ENCODE measurements around the gene SUN5. TPM values are rescaled to one million over a fixed set of nuclear protein-coding genes. Genes with fewer than 3 reads are reported as not detected.
"Not testable (repeated sequence)": the region's sequence is repeated elsewhere in the genome, so short reads cannot be mapped to it uniquely, and the experiment has no call there.

The SUN5 gene
- total RNA-seq, 1 donor from 2014 or later, result not detected

GRCh38 chr20:32965581-32966373, 38.5 kb downstream of the SUN5 start:
- no peak for FAIRE-seq
- no peaks in the 10 kb centered on the region for H3K36me3 ChIP-seq (ENCODE audit: control insufficient read depth, insufficient read depth, low read length)
- H3K27me3 ChIP-seq (ENCODE audit: control insufficient read depth, insufficient read depth, low read length), result no peaks in the 10 kb centered on the region
- no peak for DNase-seq (ENCODE audit: low read depth)
- H3K4me3 ChIP-seq (ENCODE audit: low read depth, low read length), result no peak overlapping the region
- no peak for TF ChIP-seq CTCF (IDR thresholded peaks at IDR 0.05; ENCODE audit: insufficient read depth, low read length, severe bottlenecking)

GRCh38 chr20:32965115-32965514, 39.1 kb downstream of the SUN5 start:
- Histone ChIP-seq H3K36me3 (ENCODE audit: control insufficient read depth, insufficient read depth, low read length) (no peaks in the 10 kb centered on the region), H3K27me3 (ENCODE audit: control insufficient read depth, insufficient read depth, low read length) (no peaks in the 10 kb centered on the region), H3K4me3 (ENCODE audit: low read depth, low read length) (no peak overlapping the region)
- no peak for DNase-seq (ENCODE audit: low read depth)
- FAIRE-seq, result no peak
- TF ChIP-seq CTCF (IDR thresholded peaks at IDR 0.05; ENCODE audit: insufficient read depth, low read length, severe bottlenecking), result no peak

- DNase-seq (ENCODE audit: low read depth) (no peak), FAIRE-seq (no peak)
- TF ChIP-seq CTCF (IDR thresholded peaks at IDR 0.05; ENCODE audit: insufficient read depth, low read length, severe bottlenecking), result no peak
- no peaks in the 10 kb centered on the region for H3K36me3 ChIP-seq (ENCODE audit: control insufficient read depth, insufficient read depth, low read length)
- H3K27me3 ChIP-seq (ENCODE audit: control insufficient read depth, insufficient read depth, low read length), result no peaks in the 10 kb centered on the region
- H3K4me3 ChIP-seq (ENCODE audit: low read depth, low read length), result no peak overlapping the region
Measured at GRCh38 chr20:32964575-32964974, 39.7 kb downstream of the SUN5 start.

GRCh38 chr20:32963176-32963575, 41.1 kb downstream of the SUN5 start:
- FAIRE-seq, result no peak
- H3K27me3 ChIP-seq (ENCODE audit: control insufficient read depth, insufficient read depth, low read length), result no peaks in the 10 kb centered on the region

DNA sequence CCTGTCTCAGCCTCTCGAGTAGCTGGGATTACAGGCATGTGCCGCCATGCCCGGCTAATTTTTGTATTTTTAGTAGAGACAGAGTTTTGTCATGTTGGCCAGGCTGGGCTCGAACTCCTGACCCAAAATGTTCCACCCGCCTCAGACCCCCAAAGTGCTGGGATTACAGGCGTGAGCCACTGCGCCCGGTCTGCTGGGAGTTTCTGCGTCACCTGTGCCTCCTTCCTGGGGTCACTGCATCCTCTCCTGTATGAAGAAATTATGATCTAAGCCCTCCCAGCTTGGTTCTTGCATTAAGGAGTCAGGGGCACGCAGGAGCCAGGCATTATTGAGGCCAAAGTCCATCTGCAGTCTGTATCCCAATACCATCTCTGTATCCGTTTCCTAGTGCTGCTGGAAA, 41.6 kb downstream of the SUN5 start:
- H3K36me3 ChIP-seq (ENCODE audit: control insufficient read depth, insufficient read depth, low read length); FAIRE-seq; H3K27me3 ChIP-seq (ENCODE audit: control insufficient read depth, insufficient read depth, low read length); DNase-seq (ENCODE audit: low read depth); H3K4me3 ChIP-seq (ENCODE audit: low read depth, low read length): not testable (repeated sequence)

More at GRCh38 chr20:32963176-32963575, 41.1 kb downstream of the SUN5 start:
- TF ChIP-seq CTCF (IDR thresholded peaks at IDR 0.05; ENCODE audit: insufficient read depth, low read length, severe bottlenecking), result no peak
- DNase-seq (ENCODE audit: low read depth), result no peak
- Histone ChIP-seq H3K4me3 (ENCODE audit: low read depth, low read length) (no peak overlapping the region), H3K36me3 (ENCODE audit: control insufficient read depth, insufficient read depth, low read length) (no peaks in the 10 kb centered on the region)

- TF ChIP-seq CTCF (IDR thresholded peaks at IDR 0.05; ENCODE audit: insufficient read depth, low read length, severe bottlenecking), result no peak
- Histone ChIP-seq H3K4me3 (ENCODE audit: low read depth, low read length) (no peak overlapping the region), H3K36me3 (ENCODE audit: control insufficient read depth, insufficient read depth, low read length) (no peaks in the 10 kb centered on the region), H3K27me3 (ENCODE audit: control insufficient read depth, insufficient read depth, low read length) (no peaks in the 10 kb centered on the region)
- DNase-seq (ENCODE audit: low read depth) (no peak), FAIRE-seq (no peak)
Measured at GRCh38 chr20:32962053-32962452, 42.2 kb downstream of the SUN5 start.
